Esophagus muscularis mucosa (tissue), 3 donors: Measurements from ENCODE around the gene ATP6V0E1.
A peak's percentile ranks its signal among the peaks of the same experiment; 100 is the strongest.

Experiments used
- CTCF ChIP-seq, 3 experiments: fragments of 200-600 bp in 2 of 3; fragments of 450-650 bp in 1 of 3; sonication (generic) in 2 of 3; IDR thresholded peaks; one replicate each; pipeline ENCODE4 v1.5.1; 2017 to 2019; ENCODE audit warnings: antibody characterized with exemption in 3 of 3, mild to moderate bottlenecking in 2 of 3, moderate library complexity in 1 of 3
- POLR2A ChIP-seq: fragments of 450-650 bp; IDR thresholded peaks from one replicate; pipeline ENCODE4 v1.6.1; 2017; ENCODE audit warnings: antibody characterized with exemption, moderate library complexity, mild to moderate bottlenecking, low read depth
- POLR2AphosphoS5 ChIP-seq, 2 donors: sonication (generic); formaldehyde crosslinking; IDR thresholded peaks; one replicate each; pipeline ENCODE4 v1.6.1; 2017; ENCODE audit warnings: antibody characterized with exemption in 2 of 2

DNA sequence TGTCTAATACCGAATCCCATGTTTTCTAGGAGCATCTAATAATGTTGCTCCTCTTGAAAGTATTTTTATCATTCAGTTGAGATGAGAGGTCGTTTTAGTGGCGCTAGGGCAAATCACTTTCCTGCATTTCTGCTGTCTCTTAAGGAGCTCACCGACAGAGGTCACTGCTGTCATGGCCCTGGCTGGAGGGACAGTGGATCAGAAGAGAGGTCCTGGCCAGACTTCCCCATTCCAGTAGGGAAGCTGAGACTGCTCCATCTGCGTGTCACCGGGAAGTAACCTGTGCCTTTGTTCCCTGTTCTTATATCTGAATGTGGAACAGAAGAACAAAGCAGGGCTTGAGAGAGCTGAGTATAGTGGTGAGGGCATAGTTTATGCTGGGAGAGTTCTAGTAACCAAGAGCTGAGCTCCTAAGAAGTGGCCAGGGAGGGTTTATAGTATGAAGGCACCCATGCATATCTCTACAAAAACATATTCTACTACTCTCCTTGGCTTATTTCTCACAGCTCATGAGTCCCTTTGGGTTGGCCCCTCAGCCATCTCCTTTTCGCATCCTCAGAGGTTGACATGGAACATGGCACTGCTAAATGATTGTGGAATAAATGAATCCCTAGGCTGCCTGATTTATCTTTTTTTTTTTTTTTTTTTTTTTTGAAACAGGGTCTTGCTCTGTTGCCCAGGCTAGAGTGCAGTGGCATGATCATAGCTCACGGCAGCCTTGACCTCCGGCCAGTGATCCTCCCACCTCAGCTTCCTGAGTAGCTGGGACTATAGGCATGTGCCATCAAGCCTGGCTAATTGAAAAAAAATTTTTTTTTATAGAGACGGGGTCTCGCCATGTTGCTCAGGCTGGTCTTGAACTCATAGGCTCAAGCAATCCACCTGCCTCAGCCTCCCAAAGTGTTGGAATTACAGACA is 27.2 kb downstream of the ATP6V0E1 start:
- TF ChIP-seq CTCF (IDR thresholded peaks at IDR 0.05) (peak; percentile 27 to 39 (median 35)), POLR2AphosphoS5 (IDR thresholded peaks at IDR 0.05) (no peak), POLR2A (no peak)
